Left renal pelvis (tissue), 4 donors: ENCODE results near the gene PGGT1B. TPM values are rescaled to one million over a fixed set of nuclear protein-coding genes. Genes with fewer than 3 reads are reported as not detected.

Experiments
- DNase-seq, 4 donors: peaks; one replicate each; pipeline ENCODE4 v3.0.0-alpha.2; 2013; ENCODE audit warnings: low read depth in 4 of 4, low spot score in 3 of 4
- polyA plus RNA-seq, 4 donors: library from polyadenylated mRNA; unstranded; fragments of 120-200 nt; gene quantifications; one replicate each; pipeline ENCODE4 v1.2.1, GENCODE V29; 2013; ENCODE audit not compliant: insufficient read length in 4 of 4

The PGGT1B gene
- polyA plus RNA-seq, result 10 to 100 TPM; 25.8 to 41.8 (median 33.5) TPM

- DNase-seq, result peak; percentile 30 to 46 (median 45)
These were observed at the start of gene PGGT1B for GRCh38 chr5:115262321-115263077. Gene PGGT1B (minus strand): TSS chr5:115262877. CDS start chr5:115262851, 26 bp downstream.

DNA sequence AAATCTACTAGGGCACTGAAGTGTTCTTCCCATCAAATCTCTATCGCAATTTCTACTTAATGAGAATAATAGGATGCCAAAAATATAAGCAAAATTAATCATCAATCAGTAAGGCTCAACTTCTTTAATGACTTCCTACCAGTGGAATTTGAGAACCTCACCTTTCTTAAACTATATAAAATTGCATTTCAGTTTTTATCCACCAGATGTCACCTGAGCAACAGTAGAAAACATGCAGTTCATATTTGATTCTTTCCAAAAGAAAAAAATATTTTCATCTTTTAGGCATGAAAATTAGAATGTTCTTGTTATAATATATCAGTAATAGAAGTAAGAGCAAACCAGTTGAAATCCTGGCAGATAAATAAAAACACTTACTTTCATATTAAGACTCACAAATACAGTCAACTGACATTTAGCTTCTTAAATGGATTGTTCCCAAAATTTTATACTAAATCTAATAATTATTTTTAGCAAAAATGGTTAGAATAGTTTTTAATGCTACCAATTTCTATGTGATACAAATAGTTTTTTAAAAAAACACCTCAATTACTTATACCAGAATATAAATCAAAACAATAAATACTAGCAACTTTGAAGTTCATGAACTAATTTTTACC is 47.2 kb upstream of the PGGT1B start:
- no peak for DNase-seq

DNA sequence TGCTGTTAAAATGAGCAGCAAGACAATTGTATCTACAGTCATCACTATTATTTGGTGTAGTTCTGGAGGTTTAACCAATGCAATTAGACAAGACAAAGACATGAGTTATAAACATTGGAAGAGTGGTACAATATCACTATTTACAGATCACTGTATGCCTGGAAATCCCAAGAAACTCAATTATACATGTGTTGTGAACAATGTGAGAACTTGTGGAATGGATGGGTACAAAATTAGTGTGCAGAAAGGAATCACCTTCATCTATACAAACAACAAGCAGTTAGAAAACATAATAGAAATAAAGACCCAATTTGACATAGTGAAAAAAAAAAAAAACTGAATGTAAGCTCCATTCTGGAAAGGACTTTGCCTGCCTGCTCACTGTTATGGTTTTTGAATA is 46.1 kb upstream of the PGGT1B start:
- no peak for DNase-seq

DNA sequence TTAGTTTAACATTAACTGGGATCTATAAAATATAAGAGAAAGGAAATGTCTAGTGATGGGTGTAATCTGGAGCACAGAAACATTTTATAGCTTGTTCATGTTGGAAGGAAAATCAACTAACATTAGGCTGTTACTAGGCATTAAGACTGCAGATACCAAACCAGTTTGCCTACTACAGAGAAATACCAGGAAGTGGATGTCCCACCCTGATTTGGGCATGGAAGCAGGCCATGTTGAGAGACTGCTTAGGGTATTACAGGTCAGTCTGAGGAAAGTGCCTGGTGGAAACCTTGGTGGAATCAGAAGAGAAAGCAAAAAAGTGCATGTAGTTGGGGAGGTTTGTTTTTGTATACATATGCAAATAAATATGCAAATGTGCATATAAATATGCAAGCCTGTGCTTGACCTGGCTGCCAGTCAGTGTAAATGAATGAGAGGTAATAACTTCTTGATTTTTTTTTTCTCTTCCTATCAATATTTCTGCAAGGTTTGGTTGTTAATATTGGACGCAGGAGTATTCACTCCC is 43.4 kb upstream of the PGGT1B start:
- no peak for DNase-seq

DNA sequence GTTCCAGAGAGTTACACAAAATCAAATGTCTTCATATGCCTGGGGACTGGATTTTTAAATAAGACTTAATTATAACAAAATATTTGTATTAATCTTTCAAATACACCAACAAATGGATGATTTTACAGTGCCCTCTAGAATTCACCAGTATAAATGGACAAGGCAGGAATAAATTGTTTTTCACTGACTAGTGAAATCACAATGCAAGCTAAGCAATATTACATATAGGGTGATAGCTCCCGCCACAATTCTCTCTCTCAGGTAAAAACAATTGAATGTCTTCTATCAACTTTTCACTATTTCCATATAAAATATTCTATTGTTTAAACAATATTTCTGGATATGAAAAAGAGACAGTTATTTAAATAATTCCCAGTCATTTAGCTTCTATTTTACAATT is 41.8 kb upstream of the PGGT1B start:
- DNase-seq, result no peak

- DNase-seq, result no peak
These were observed 36.1 kb upstream of the PGGT1B start for GRCh38 chr5:115298811-115299210.

- DNase-seq, result no peak
These were observed 34.4 kb upstream of the PGGT1B start for GRCh38 chr5:115297031-115297430.

DNA sequence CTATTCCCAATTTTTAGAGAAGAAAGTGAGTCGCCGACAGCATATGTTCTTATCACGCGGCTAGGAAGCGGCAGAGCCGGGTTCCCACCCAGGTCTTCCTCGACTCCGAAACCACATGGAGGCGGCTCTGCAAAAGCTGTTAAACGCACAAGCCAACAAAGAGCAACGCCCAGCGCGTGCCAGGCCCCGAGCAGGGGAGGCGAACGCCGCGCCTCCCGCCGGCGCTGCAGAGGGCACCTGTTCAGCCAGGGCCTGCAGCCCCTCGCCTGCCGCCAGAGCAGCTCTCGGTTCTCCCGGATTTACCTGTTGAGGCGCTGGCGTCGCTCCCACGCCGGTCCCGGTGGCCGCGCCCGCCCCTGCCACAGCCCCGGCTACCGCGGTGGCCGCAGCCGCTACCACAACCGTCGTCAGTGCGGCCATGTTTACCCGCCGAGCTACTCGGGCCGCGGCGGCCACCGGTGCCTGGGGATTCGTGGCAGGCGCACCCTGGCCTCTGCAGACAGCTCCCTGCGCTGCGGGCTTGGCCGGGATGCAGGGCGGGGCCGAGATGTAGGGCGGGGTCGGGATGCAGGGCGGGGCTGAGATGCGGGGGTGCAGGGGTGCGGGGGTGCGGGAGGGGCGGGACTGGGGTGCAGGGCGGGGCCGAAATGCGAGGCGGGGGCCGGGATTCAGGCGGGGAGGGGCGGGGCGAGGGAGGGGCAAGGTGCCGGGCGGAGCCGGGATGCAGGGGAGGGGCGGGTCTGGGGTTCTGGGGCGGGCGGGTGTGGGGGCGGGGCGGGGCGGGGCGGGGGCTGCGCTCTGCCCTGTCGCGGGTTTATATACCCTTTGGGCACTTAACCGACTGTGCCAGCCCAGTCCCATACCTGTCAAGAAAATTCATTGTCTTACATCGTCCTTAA is 33.7 kb upstream of the PGGT1B start, which contains the start of gene CCDC112:
Gene CCDC112 (minus strand): TSS at position 531 of the 899 bp plus-strand sequence. CDS start 111 bp downstream, at position 420.
- peak in 2 of 4 donors; percentile 33 to 44 for DNase-seq

- no peak for DNase-seq
These were observed 33.1 kb upstream of the PGGT1B start for GRCh38 chr5:115295777-115296123.

DNA sequence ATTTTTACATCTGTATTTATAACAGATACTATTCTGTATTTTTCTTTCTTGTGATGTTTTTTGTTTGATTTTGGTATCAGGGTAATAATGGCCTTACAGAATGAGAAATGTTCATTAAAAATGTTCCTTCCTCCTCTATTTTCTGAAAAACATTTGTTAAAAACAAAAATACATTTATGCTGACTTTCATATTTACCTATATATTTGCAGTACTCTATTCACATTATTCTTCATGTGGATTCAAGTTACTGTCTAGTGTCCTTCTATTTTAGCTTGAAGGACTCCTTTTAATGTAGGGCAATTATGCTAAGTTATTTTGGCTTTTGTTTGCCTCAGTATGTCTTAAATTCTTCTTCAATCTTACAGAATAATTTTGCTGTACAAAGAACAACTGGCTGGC is 28.7 kb upstream of the PGGT1B start:
- DNase-seq, result no peak

- no peak for DNase-seq
These were observed 26.4 kb upstream of the PGGT1B start for GRCh38 chr5:115289104-115289503.

DNA sequence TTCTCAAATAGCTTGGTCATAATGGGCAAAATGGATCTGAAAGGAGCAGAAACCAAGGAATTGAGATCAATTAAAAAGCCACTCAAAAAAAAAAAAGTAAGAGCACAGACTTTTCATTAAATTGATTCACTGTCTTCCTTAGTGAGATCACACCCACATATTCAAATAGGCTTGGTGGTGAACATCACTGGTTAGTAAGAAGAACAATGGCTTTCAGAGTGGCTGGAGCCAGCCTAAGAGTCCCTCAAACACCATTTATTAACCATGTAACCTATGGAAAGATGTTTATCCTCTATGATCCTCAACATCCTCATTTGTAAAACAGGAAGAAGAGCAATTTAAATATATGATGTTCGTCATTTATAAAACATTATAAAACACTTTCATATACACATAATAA is 21.3 kb upstream of the PGGT1B start:
- no peak for DNase-seq

DNA sequence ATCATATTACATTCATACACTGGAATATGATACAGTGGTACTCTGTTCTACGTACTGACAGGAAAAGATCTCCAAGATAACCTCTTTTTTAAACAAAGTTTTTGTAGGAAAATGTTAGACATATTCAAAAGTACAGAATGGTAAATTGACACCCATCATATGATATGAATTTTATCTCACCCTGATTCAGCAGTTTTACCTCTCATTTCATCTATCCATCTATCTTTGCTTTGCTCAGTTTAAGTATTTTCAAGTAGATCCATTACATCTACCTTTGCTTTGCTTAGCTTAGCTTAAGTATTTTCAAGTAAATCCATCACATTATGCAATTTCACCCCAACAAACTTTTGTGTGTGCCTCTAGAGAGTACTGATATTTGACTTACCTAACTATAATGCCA is 19.5 kb upstream of the PGGT1B start:
- DNase-seq, result no peak

DNA sequence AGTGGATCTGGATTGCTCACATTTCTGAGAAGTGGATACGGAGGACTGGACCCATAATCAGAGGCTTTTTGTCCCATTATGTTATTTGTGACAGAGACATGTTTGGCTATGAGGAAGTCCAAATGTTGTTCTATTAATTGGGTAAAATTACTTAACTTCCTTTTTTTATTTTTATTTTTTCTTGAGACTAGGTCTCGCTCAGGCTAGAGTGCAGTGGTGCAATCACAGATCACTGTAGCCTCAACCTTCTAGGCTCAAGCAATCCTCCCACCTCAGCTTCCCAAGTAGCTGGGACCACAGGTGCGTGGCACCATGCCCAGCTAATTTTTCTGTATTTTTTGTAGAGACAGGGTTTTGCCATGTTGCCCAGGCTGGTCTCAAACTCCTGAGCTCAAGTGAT is 11.9 kb upstream of the PGGT1B start:
- DNase-seq, result no peak

- DNase-seq, result no peak
These were observed 9.8 kb upstream of the PGGT1B start for GRCh38 chr5:115272297-115272958.

GRCh38 chr5:115271295-115272050 is 8.8 kb upstream of the PGGT1B start:
- DNase-seq, result no peak

GRCh38 chr5:115267617-115268016 is 4.9 kb upstream of the PGGT1B start:
- no peak for DNase-seq

- no peak for DNase-seq
These were observed 2.5 kb upstream of the PGGT1B start for GRCh38 chr5:115265220-115265619.

- DNase-seq, result no peak
These were observed 2.1 kb upstream of the PGGT1B start for GRCh38 chr5:115264786-115265185.

DNA sequence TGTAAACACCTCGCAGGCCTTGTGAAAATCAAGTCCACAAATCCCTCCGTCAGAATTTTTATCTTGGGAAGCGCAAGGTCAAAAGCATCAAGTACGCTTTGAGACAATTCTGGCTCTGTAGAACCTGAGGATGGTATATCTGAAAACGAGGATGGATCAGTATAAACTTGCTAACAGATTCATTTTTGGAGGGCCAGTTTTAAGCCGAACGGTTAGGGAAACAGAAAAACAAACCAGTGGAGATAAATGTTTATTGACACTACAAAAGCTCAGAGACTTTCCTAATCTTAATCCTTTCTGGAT is 352 bp upstream of the PGGT1B start:
- DNase-seq, result peak in 1 of 4 donors; percentile 27
